Measurements from ENCODE around the gene SPANXN3. TPM values are rescaled to one million over a fixed set of nuclear protein-coding genes. Genes with fewer than 3 reads are reported as not detected.

SPANXN3 gene
- total RNA-seq, 1 donor from 2014 or later: not detected

DNA sequence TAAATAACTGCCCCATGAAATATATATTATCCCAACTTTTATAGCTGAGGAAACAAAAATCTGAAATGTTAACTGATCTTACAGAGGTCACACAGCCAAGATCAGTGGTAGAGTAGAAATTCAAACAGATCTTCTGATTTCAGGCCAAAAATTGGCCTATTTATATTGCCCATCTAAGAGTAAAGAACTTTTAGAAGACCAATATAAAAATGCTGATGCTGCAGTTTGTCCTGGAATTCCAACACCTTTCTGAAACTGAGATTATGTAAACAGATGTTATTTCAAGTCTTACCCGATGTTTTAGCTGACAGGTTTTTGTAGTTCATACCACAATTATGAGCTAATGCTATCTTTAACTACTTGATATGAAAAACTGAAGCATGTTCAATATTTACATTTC, 51.1 kb downstream of the SPANXN3 start:
- ATAC-seq (no peak), DNase-seq (no peak)
- Histone ChIP-seq H3K27me3 (no peaks in the 10 kb centered on the region), H3K27ac (no peak overlapping the region), H3K4me3 (no peak overlapping the region), H3K36me3 (no peaks in the 10 kb centered on the region), H3K9me3 (no peaks in the 10 kb centered on the region), H3K4me1 (no peaks in the 10 kb centered on the region)
- intact Hi-C loops (cut with DNase I): no loop called here
- TF ChIP-seq, protein P1, sequence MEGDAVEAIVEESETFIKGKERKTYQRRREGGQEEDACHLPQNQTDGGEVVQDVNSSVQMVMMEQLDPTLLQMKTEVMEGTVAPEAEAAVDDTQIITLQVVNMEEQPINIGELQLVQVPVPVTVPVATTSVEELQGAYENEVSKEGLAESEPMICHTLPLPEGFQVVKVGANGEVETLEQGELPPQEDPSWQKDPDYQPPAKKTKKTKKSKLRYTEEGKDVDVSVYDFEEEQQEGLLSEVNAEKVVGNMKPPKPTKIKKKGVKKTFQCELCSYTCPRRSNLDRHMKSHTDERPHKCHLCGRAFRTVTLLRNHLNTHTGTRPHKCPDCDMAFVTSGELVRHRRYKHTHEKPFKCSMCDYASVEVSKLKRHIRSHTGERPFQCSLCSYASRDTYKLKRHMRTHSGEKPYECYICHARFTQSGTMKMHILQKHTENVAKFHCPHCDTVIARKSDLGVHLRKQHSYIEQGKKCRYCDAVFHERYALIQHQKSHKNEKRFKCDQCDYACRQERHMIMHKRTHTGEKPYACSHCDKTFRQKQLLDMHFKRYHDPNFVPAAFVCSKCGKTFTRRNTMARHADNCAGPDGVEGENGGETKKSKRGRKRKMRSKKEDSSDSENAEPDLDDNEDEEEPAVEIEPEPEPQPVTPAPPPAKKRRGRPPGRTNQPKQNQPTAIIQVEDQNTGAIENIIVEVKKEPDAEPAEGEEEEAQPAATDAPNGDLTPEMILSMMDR (IDR thresholded peaks at IDR 0.05): no peak

DNA sequence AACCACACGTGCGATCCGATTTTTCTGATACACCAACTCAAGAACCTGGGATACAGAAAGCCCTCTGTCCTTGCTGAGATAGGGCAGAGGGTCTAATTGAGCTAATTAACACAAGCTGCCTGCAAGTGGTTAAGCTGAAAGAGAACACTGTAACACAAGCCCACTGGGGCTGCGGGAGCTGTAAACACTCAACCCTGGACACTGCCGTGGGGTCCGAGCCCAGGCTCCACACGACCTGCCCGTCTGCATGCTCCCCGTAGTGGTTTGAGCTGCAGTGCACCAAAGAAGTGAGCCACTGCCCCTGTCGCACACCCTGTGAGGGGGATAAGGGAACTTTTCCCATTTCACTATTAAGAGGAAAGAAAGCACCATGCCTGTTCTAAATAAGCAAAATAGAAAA, 54.6 kb downstream of the SPANXN3 start:
- no peak overlapping the region for H3K27ac ChIP-seq
- H3K36me3 ChIP-seq: no peaks in the 10 kb centered on the region
- TF ChIP-seq, protein P1 (IDR thresholded peaks at IDR 0.05): no peak
- H3K27me3 ChIP-seq: no peaks in the 10 kb centered on the region
- H3K4me3 ChIP-seq: no peak overlapping the region
- intact Hi-C loops (cut with DNase I): no loop called here
- no peak for ATAC-seq
- DNase-seq: no peak
- no peaks in the 10 kb centered on the region for H3K9me3 ChIP-seq
- H3K4me1 ChIP-seq: no peaks in the 10 kb centered on the region

DNA sequence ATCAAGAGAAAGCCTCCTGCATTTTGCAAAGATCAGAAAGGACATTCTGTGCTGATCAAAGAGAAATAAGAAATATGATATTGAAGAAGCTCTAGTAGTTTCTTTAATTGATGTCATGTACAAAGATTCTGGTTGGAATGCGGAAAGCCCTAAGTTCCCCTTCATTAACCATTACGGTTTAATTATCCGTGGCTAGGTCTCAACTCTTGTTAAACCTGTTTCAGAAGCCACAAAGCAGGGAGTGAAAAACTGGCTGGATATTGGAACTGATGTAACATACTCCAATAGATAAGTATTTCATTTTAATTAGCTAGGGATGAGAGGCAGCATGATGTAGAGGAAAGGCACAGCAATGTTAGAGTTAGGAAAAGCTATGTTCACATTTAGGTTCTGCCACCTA, 55.7 kb downstream of the SPANXN3 start:
- no peak for DNase-seq
- H3K9me3 ChIP-seq: no peaks in the 10 kb centered on the region
- TF ChIP-seq, protein P1 (IDR thresholded peaks at IDR 0.05): no peak
- no peaks in the 10 kb centered on the region for H3K27me3 ChIP-seq
- intact Hi-C loops (cut with DNase I): no loop called here
- H3K4me1 ChIP-seq: no peaks in the 10 kb centered on the region
- no peak for ATAC-seq
- H3K4me3 ChIP-seq: no peak overlapping the region
- no peaks in the 10 kb centered on the region for H3K36me3 ChIP-seq
- no peak overlapping the region for H3K27ac ChIP-seq

Other genes with a start within 250 kb of the SPANXN3 start
- gene SLITRK4, start 118.6 kb upstream of the SPANXN3 start, total RNA-seq: 0.58 TPM
- not detected for gene SPANXN2, start 203.3 kb upstream of the SPANXN3 start, total RNA-seq